OCI-LY3 (cell line): ENCODE measurements around the gene BMAL2.

Experiments
- EZH2phosphoT487 ChIP-seq: fragments of 200-600 bp; shearing (Covaris generic); IDR thresholded peaks from 2 replicates; pipeline ENCODE4 v1.6.1; 2018; ENCODE audit warnings: antibody characterized with exemption, mixed run types, low read depth
- TF ChIP-seq, protein P1 (sequence below): fragments of 200-600, 300-600 bp; sonication (generic); IDR thresholded peaks from 2 replicates; pipeline ENCODE4 v1.5.1; 2014; ENCODE audit warnings: antibody characterized with exemption, low read length, low read depth

DNA sequence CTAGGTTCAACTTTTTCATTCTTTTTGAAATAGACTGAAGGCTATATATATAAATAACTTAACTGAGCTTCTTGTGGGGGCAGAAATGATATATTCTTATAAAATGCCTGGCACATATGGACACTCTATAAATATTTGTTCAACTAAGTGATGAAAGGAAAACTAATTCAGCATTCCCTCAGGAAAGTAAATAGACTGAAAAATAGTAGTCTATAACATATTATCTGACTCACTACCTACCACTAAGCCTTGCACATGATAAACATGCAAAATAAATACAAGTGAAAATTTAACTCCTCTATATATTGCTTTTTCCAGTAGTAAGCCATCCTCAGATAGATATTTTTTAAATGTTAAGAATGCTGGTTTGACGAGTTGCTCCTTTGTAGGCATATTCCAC lies 15.7 kb upstream of the BMAL2 start:
- TF ChIP-seq, protein P1, sequence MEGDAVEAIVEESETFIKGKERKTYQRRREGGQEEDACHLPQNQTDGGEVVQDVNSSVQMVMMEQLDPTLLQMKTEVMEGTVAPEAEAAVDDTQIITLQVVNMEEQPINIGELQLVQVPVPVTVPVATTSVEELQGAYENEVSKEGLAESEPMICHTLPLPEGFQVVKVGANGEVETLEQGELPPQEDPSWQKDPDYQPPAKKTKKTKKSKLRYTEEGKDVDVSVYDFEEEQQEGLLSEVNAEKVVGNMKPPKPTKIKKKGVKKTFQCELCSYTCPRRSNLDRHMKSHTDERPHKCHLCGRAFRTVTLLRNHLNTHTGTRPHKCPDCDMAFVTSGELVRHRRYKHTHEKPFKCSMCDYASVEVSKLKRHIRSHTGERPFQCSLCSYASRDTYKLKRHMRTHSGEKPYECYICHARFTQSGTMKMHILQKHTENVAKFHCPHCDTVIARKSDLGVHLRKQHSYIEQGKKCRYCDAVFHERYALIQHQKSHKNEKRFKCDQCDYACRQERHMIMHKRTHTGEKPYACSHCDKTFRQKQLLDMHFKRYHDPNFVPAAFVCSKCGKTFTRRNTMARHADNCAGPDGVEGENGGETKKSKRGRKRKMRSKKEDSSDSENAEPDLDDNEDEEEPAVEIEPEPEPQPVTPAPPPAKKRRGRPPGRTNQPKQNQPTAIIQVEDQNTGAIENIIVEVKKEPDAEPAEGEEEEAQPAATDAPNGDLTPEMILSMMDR: no peak
- no peak for TF ChIP-seq EZH2phosphoT487
